OCI-M2 (cell line): ENCODE data around the gene PIM2.

Source experiments
- DNase-seq: peaks from one replicate; lab custom pipeline; 2025; ENCODE audit not compliant: unreplicated experiment; lab: John Stamatoyannopoulos, UW

PIM2 gene

GRCh38 chrX:48936429-48937053 is 17.7 kb upstream of the PIM2 start:
- no peak for DNase-seq

GRCh38 chrX:48935301-48935670 is 16.5 kb upstream of the PIM2 start:
- no peak for DNase-seq

- no peak for DNase-seq
Observed at GRCh38 chrX:48934581-48935300, 15.9 kb upstream of the PIM2 start.

GRCh38 chrX:48933757-48934156 is 14.9 kb upstream of the PIM2 start:
- no peak for DNase-seq

DNA sequence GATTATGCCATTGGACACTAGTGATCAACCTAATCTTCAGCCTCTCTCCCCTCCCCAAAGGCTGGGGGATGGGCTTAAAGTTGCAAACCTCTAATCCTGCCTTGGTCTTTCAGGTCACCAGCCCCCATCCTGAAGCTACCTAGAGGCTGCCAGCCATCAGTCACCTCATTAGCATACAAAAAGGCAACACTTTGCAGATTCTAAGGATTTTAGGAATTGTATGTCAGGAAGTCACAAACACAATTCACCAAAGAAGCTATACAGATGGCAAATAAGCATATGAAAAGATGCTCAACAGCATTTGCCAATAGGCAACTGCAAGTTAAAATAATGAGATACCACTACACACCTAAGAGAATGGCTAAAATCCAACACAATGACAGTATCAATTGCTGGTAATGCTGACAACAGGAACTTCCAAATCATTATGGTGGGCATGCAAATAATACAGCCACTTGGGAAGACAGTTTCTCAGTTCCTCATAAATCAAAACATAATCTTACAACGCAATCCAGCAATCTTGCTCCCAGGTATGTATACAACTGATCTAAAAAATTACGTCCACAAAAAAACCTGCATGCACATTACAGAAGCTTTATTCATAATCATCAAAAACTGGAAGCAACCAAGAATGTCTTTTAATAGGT is 9.0 kb upstream of the PIM2 start:
- DNase-seq, result no peak

DNA sequence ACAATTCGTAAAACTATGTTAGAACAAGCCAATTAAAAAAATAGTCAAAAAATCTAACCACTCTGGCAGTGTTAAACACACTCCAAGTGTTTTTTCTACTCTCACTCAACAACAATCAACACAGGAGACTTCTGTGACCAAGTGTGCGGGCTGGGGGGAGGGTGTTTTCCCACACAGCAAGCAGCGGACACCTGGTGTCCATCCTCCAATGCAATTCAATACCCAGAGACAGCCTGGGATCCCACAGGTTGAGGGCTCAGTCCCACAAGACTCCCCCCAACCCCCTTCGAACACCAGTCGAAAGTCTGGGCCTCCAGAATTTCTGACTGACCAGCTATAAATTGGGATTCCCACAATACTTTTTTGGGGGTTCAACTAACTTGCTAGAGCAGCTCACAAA is 8.3 kb upstream of the PIM2 start:
- DNase-seq, result no peak

GRCh38 chrX:48924270-48924669 is 5.4 kb upstream of the PIM2 start:
- no peak for DNase-seq

GRCh38 chrX:48923771-48924170 is 4.9 kb upstream of the PIM2 start:
- no peak for DNase-seq

GRCh38 chrX:48920718-48921104 is 1.9 kb upstream of the PIM2 start:
- DNase-seq, result no peak

- DNase-seq, result no peak
Observed at GRCh38 chrX:48919947-48920717, 1.3 kb upstream of the PIM2 start.

DNA sequence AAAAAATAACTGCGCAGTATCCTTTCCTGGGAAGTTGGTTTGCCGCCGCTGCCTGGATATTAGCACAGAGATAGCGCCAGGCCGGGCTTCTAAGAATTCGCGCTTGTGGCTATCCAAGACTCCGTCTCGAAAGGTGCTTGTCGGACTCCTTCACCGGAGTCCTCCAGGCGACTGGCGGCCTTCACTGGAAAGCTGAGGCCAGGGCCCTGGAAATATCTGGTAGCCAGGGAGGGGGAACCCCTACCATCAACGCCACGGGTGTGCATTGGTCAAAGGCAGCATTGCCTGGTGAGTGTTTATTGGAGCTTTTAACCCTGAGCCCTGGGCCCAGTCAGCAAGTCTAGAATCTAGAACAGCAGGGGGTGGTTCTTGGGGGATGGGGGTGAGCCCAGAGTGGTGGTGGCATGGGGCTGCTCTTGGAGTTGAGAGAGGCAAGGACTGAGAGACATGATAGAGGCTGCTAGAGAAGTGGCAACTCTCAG is 577 bp upstream of the PIM2 start:
- DNase-seq, result no peak

GRCh38 chrX:48918301-48918642 is 552 bp downstream of the PIM2 start:
- no peak for DNase-seq

- DNase-seq, result peak; percentile 93
Observed at GRCh38 chrX:48917139-48918001, 1.5 kb downstream of the PIM2 start.

- no peak for DNase-seq
Observed at GRCh38 chrX:48914593-48915493, 4.0 kb downstream of the PIM2 start.

GRCh38 chrX:48913605-48914366 is 5.0 kb downstream of the PIM2 start:
- DNase-seq, result no peak

GRCh38 chrX:48911412-48912182 is 7.2 kb downstream of the PIM2 start, which contains the start of gene SLC35A2:
TSS of gene SLC35A2 (minus strand) at chrX:48911646. CDS start at chrX:48911636, 10 bp downstream.
- DNase-seq, result peak; percentile 85

- no peak for DNase-seq
Observed at GRCh38 chrX:48910926-48911411, 7.9 kb downstream of the PIM2 start.
